ENCODE results near the gene YEATS4. TPM values are rescaled to one million over a fixed set of nuclear protein-coding genes. Genes with fewer than 3 reads are reported as not detected.

The YEATS4 gene
- total and polyA plus RNA-seq, 10 donors, result 11.3 to 36.5 (median 16.3) TPM

DNA sequence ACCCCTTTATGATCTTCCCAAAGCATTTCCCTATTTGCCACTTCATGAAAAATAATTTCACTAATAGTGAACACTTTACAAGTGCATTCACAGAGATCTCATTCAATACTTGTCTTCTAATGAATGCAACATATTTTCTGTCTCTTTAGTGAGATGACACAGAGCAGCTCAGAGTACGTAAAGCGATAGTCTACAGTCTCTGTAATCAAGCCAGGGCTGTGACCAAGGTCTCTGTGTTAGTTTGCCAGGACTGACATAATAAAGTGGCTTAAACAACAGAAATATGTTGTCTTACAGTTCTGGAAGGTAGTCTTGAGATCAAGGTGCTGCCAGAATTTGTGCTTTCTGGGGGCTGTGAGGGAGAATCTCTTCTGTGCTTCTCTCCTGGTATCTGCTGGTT is 77.5 kb downstream of the YEATS4 start:
- Histone ChIP-seq H3K27ac (no peak overlapping the region), H3K4me3 (no peak overlapping the region), H3K27me3 (replicated peaks in 1 of 7) (no peaks in the 10 kb centered on the region), H3K4me1 (no peaks in the 10 kb centered on the region), H3K9me3 (no peaks in the 10 kb centered on the region), H3K36me3 (no peaks in the 10 kb centered on the region)
- WGBS, 5 donors, result 66 to 95% (median 93%) methylated on average over 2 of the region's 2 CpGs
- DNase-seq, result no peak
- intact Hi-C loops (cut with DNase I; ENCODE audit: low total_unique reads), result no loop called here
- TF ChIP-seq POLR2A (IDR thresholded peaks at IDR 0.05), result no peak
- TF ChIP-seq POLR2AphosphoS5 (IDR thresholded peaks at IDR 0.05), result no peak
- TF ChIP-seq CTCF (IDR thresholded peaks at IDR 0.05 in 8 of 11, conservative IDR thresholded peaks at IDR 0.05 in 3 of 11), result no peak

GRCh38 chr12:69438539-69438938 is 79.0 kb downstream of the YEATS4 start:
- H3K4me1 ChIP-seq, result no peaks in the 10 kb centered on the region
- H3K27me3 ChIP-seq (replicated peaks in 1 of 7), result no peaks in the 10 kb centered on the region
- TF ChIP-seq POLR2AphosphoS5 (IDR thresholded peaks at IDR 0.05) (no peak), POLR2A (IDR thresholded peaks at IDR 0.05) (no peak), CTCF (IDR thresholded peaks at IDR 0.05 in 8 of 11, conservative IDR thresholded peaks at IDR 0.05 in 3 of 11) (no peak)
- intact Hi-C loops (cut with DNase I; ENCODE audit: low total_unique reads), result no loop called here
- H3K9me3 ChIP-seq, result no peaks in the 10 kb centered on the region
- H3K27ac ChIP-seq, result no peak overlapping the region
- no peaks in the 10 kb centered on the region for H3K36me3 ChIP-seq
- no peak for DNase-seq
- WGBS, 5 donors, result 76 to 96% (median 93%) methylated on average over 3 of the region's 3 CpGs
- H3K4me3 ChIP-seq, result no peak overlapping the region

- H3K4me1 ChIP-seq, result no peaks in the 10 kb centered on the region
- no peak overlapping the region for H3K4me3 ChIP-seq
- TF ChIP-seq POLR2AphosphoS5 (IDR thresholded peaks at IDR 0.05) (no peak), POLR2A (IDR thresholded peaks at IDR 0.05) (no peak), CTCF (IDR thresholded peaks at IDR 0.05 in 8 of 11, conservative IDR thresholded peaks at IDR 0.05 in 3 of 11) (no peak)
- no peaks in the 10 kb centered on the region for H3K9me3 ChIP-seq
- H3K27ac ChIP-seq, result no peak overlapping the region
- WGBS, 5 donors, result 88 to 96% (median 91%) methylated on average over 3 of the region's 3 CpGs
- DNase-seq, result no peak
- no peaks in the 10 kb centered on the region for H3K27me3 ChIP-seq (replicated peaks in 1 of 7)
- no peaks in the 10 kb centered on the region for H3K36me3 ChIP-seq
- intact Hi-C loops (cut with DNase I; ENCODE audit: low total_unique reads), result no loop called here
These were observed 80.5 kb downstream of the YEATS4 start for GRCh38 chr12:69440016-69440415.

Small RNAs within 50 kb of the gene (small RNA-seq; reads per million reads assigned to genes)
- 0 reads per million in 4 donors for gene RN7SL804P

Other genes starting within 250 kb of the YEATS4 start
- 10 to 100 TPM; 47.5 to 75.7 (median 66.2) TPM for gene CPSF6, start 120.2 kb upstream of the YEATS4 start, total RNA-seq
- gene CPSF6, start 120.2 kb upstream of the YEATS4 start, polyA plus RNA-seq, result 10 to 100 TPM; 16.9 to 25.7 (median 18.6) TPM
- gene LYZ, start 11.4 kb upstream of the YEATS4 start, total RNA-seq, result 100 to 1,000 TPM; 149 to 941 (median 318) TPM
- gene LYZ, start 11.4 kb upstream of the YEATS4 start, polyA plus RNA-seq, result 100 to 1,000 TPM in 2 of 3 donors, 10 to 100 TPM in 1; 96.3 to 166 (median 133) TPM
- 10 to 100 TPM; 25.3 to 51.7 (median 31.8) TPM for gene FRS2, start 110.6 kb downstream of the YEATS4 start, total RNA-seq
- gene FRS2, start 110.6 kb downstream of the YEATS4 start, polyA plus RNA-seq, result 1 to 10 TPM; 3.4 to 4.8 (median 4.3) TPM
- 100 to 1,000 TPM in 1 of 7 donors, 10 to 100 TPM in 6; 80.5 to 120 (median 89.0) TPM for gene CCT2, start 225.7 kb downstream of the YEATS4 start, total RNA-seq
- 100 to 1,000 TPM in 2 of 3 donors, 10 to 100 TPM in 1; 91.6 to 104 (median 103) TPM for gene CCT2, start 225.7 kb downstream of the YEATS4 start, polyA plus RNA-seq